K562 (cell line): Measurements from ENCODE around the gene CREB3L1. TPM values are rescaled to one million over a fixed set of nuclear protein-coding genes. Genes with fewer than 3 reads are reported as not detected.

ENCODE experiments used
- C11orf30 ChIP-seq: fragments of 450-650 bp; IDR thresholded peaks from 2 replicates; pipeline ENCODE4 v1.6.1; 2016; ENCODE audit warnings: low read depth, mild to moderate bottlenecking
- CBX2 ChIP-seq: fragments of 200-600 bp; sonication (generic); IDR thresholded peaks from one replicate; pipeline ENCODE4 v1.6.1; 2012; ENCODE audit warnings: mild to moderate bottlenecking, low read length, inconsistent platforms; ENCODE audit not compliant: insufficient read depth, poor library complexity, severe bottlenecking
- MCM3 ChIP-seq: fragments of 450-650 bp; IDR thresholded peaks from 2 replicates; pipeline ENCODE4 v1.6.1; 2016
- NFXL1 ChIP-seq: fragments of 450-650 bp; formaldehyde crosslinking; IDR thresholded peaks from 2 replicates; pipeline ENCODE4 v1.4.0; 2021; ENCODE audit warnings: mild to moderate bottlenecking
- NR3C1 ChIP-seq: sonication (generic); formaldehyde crosslinking; IDR thresholded peaks from 2 replicates; pipeline ENCODE4 v1.8.1; 2022; ENCODE audit warnings: missing genetic modification reagents
- PCBP1 ChIP-seq: fragments of 200-400 bp; formaldehyde crosslinking; IDR thresholded peaks from 2 replicates; pipeline ENCODE4 v1.6.1; 2018; ENCODE audit warnings: mild to moderate bottlenecking, low read depth, low read length; ENCODE audit not compliant: poor library complexity, severe bottlenecking
- PHB ChIP-seq: fragments of 250-450 bp; sonication (Bioruptor Pico); IDR thresholded peaks from 2 replicates; pipeline ENCODE4 v1.5.0; 2021
- PTTG1 ChIP-seq: fragments of 450-650 bp; IDR thresholded peaks from 2 replicates; pipeline ENCODE4 v1.6.1; 2016; ENCODE audit warnings: low read depth, mild to moderate bottlenecking, missing genetic modification characterization, missing compliant biosample characterization
- RHOXF2B ChIP-seq: fragments of 250-450 bp; sonication (Bioruptor Pico); conservative IDR thresholded peaks from 2 replicates; pipeline ENCODE4 v1.5.1; 2021
- SIN3B ChIP-seq: fragments of 450-650 bp; IDR thresholded peaks from 2 replicates; pipeline ENCODE4 v1.6.1; 2017; ENCODE audit warnings: low read depth, mild to moderate bottlenecking, moderate library complexity
- SIRT6 ChIP-seq: IDR thresholded peaks from one replicate; pipeline ENCODE4 v1.6.1; 2012; ENCODE audit warnings: low read depth, mild to moderate bottlenecking, control low read depth, inconsistent platforms, low read length, moderate library complexity
- TEAD4 ChIP-seq, 2 experiments: sonication (generic) in 1 of 2; formaldehyde crosslinking in 1 of 2; IDR thresholded peaks; 2 replicates each; pipeline versions ENCODE4 v1.6.1 to v1.8.0; 2012 to 2022; ENCODE audit warnings: borderline replicate concordance in 1 of 2, inconsistent platforms in 1 of 2, low read length in 1 of 2, mild to moderate bottlenecking in 1 of 2, missing genetic modification reagents in 1 of 2
- WHSC1 ChIP-seq: IDR thresholded peaks from one replicate; pipeline ENCODE4 v1.6.1; 2012; ENCODE audit warnings: low read length, control low read depth, inconsistent platforms
- ZNF282 ChIP-seq: sonication (generic); formaldehyde crosslinking; IDR thresholded peaks from 2 replicates; pipeline ENCODE4 v1.8.1; 2023; ENCODE audit warnings: missing genetic modification reagents
- ZNF347 ChIP-seq: fragments of 450-650 bp; formaldehyde crosslinking; IDR thresholded peaks from 2 replicates; pipeline ENCODE4 v1.4.0; 2020; ENCODE audit warnings: low read depth, mild to moderate bottlenecking, moderate library complexity
- polyA plus RNA-seq, 8 experiments: library from polyadenylated mRNA; depleted of rRNA in 4 of 8; stranded (reverse) in 5 of 8; unstranded in 3 of 8; fragments of >200 nt; fragmentation: Nextera tagmentation in 2 of 8; fragmentation: Illumina TruSeq in 1 of 8; extraction: Ambion mirVana in 2 of 8; extraction: Trizol in 1 of 8; gene quantifications; 2 replicates each; pipeline versions ENCODE4 v1.2.1 to v1.2.3, GENCODE V29; 2011 to 2014; ENCODE audit warnings: inconsistent platforms in 1 of 8, missing spikeins in 1 of 8
- total RNA-seq, 7 experiments: library from RNA; depleted of rRNA in 6 of 7; stranded (reverse); fragments of >200 nt in 6 of 7; fragmentation: Illumina TruSeq in 2 of 7; extraction: Trizol in 2 of 7; gene quantifications; 2 replicates each; pipeline versions ENCODE4 v1.2.1 to v1.2.3, GENCODE V29; 2011 to 2021; ENCODE audit warnings: low replicate concordance in 1 of 7
- TF ChIP-seq, protein P1 (sequence below): fragments of 450-650 bp; IDR thresholded peaks from 2 replicates; pipeline ENCODE4 v1.7.0; 2016; ENCODE audit warnings: borderline replicate concordance
- TF ChIP-seq, protein P2 (sequence below): sonication (generic); formaldehyde crosslinking; IDR thresholded peaks from 2 replicates; pipeline ENCODE4 v1.8.0; 2023; ENCODE audit warnings: mild to moderate bottlenecking, missing genetic modification reagents
- TF ChIP-seq, protein P3 (sequence below): fragments of 450-650 bp; formaldehyde crosslinking; IDR thresholded peaks from 2 replicates; pipeline ENCODE4 v1.4.0; 2022; ENCODE audit warnings: missing genetic modification characterization
- TF ChIP-seq, protein P4 (sequence below): fragments of 250-450 bp; sonication (Bioruptor Pico); IDR thresholded peaks from 2 replicates; pipeline ENCODE4 v1.5.0; 2021
- TF ChIP-seq, protein P5 (sequence below): sonication (generic); formaldehyde crosslinking; IDR thresholded peaks from 2 replicates; pipeline ENCODE4 v1.9.0; 2022; ENCODE audit warnings: mild to moderate bottlenecking, missing genetic modification reagents

The CREB3L1 gene
- total and polyA plus RNA-seq, 9 of the 15 experiments (the other 6 are each of a cell fraction or from before 2014, with no cell fraction given), result 1.2 to 27.6 (median 3.7) TPM

DNA sequence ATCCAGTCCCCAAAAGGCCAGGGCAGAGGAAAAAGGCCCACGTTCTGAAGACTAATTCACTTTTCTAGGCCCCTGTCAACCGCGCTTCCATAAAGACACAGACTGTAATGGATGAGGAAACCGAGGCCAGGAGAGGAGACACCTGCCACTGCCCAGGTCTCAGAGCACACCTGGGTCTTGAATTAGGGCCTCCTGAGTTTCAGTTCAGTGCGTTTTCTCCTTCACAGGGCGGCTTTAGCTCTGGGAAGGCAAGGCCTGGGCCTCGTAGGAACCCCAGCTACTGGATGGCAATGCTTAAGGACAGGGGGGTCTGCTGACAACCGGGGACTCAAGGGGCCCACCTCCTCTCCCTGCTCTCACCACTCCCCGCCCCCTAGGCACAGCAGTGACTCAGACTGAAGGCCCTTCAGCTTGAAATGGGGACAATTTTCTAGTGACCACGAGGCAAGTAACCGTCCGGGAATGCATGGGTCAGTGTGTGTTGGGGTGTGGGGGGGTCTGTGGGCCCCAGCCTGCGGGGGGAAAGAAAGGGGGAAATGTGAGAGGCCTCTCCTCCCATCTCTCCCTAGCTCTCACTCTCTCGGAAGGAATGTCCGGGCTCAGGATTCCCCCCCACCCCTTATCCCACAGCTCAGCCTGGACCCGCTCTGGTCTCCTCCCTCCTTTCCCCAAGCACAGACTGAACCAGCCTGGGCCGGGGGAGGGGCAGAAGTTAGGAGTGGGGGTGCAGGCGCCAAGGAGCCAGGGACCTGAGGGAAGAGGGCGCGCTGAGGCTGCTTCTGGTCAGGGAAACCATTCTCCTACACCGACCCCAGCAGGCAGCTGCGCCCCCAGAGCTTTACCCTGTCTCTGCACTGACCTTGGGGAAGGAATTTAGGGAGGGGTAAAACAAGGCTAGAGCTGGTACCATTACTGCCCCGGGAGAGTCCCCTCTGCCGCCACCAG is 17.2 kb downstream of the CREB3L1 start (continued):
- TF ChIP-seq, protein P1, sequence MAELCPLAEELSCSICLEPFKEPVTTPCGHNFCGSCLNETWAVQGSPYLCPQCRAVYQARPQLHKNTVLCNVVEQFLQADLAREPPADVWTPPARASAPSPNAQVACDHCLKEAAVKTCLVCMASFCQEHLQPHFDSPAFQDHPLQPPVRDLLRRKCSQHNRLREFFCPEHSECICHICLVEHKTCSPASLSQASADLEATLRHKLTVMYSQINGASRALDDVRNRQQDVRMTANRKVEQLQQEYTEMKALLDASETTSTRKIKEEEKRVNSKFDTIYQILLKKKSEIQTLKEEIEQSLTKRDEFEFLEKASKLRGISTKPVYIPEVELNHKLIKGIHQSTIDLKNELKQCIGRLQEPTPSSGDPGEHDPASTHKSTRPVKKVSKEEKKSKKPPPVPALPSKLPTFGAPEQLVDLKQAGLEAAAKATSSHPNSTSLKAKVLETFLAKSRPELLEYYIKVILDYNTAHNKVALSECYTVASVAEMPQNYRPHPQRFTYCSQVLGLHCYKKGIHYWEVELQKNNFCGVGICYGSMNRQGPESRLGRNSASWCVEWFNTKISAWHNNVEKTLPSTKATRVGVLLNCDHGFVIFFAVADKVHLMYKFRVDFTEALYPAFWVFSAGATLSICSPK, result no peak
- TF ChIP-seq WHSC1 (no peak), PCBP1 (no peak), NR3C1 (CRISPR knock-in tag) (no peak), NFXL1 (CRISPR knock-in tag) (no peak), SIN3B (no peak), CBX2 (no peak), TEAD4 (IDR thresholded peaks at IDR 0.05; ENCODE audit: low read length) (no peak), TEAD4 (CRISPR knock-in tag; IDR thresholded peaks at IDR 0.05; ENCODE audit: borderline replicate concordance) (no peak), PHB (CRISPR knock-in tag) (0 out of 2 replicates have a peak, but pooled peaks have one; percentile 51), RHOXF2B (CRISPR knock-in tag) (no peak), SIRT6 (no peak), MCM3 (no peak), ZNF282 (0 out of 2 replicates have a peak, but pooled peaks have one; percentile 26), PTTG1 (tag) (no peak), C11orf30 (no peak), ZNF347 (CRISPR knock-in tag) (no peak)
- TF ChIP-seq, protein P2, sequence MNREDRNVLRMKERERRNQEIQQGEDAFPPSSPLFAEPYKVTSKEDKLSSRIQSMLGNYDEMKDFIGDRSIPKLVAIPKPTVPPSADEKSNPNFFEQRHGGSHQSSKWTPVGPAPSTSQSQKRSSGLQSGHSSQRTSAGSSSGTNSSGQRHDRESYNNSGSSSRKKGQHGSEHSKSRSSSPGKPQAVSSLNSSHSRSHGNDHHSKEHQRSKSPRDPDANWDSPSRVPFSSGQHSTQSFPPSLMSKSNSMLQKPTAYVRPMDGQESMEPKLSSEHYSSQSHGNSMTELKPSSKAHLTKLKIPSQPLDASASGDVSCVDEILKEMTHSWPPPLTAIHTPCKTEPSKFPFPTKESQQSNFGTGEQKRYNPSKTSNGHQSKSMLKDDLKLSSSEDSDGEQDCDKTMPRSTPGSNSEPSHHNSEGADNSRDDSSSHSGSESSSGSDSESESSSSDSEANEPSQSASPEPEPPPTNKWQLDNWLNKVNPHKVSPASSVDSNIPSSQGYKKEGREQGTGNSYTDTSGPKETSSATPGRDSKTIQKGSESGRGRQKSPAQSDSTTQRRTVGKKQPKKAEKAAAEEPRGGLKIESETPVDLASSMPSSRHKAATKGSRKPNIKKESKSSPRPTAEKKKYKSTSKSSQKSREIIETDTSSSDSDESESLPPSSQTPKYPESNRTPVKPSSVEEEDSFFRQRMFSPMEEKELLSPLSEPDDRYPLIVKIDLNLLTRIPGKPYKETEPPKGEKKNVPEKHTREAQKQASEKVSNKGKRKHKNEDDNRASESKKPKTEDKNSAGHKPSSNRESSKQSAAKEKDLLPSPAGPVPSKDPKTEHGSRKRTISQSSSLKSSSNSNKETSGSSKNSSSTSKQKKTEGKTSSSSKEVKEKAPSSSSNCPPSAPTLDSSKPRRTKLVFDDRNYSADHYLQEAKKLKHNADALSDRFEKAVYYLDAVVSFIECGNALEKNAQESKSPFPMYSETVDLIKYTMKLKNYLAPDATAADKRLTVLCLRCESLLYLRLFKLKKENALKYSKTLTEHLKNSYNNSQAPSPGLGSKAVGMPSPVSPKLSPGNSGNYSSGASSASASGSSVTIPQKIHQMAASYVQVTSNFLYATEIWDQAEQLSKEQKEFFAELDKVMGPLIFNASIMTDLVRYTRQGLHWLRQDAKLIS, result no peak
- TF ChIP-seq, protein P3, sequence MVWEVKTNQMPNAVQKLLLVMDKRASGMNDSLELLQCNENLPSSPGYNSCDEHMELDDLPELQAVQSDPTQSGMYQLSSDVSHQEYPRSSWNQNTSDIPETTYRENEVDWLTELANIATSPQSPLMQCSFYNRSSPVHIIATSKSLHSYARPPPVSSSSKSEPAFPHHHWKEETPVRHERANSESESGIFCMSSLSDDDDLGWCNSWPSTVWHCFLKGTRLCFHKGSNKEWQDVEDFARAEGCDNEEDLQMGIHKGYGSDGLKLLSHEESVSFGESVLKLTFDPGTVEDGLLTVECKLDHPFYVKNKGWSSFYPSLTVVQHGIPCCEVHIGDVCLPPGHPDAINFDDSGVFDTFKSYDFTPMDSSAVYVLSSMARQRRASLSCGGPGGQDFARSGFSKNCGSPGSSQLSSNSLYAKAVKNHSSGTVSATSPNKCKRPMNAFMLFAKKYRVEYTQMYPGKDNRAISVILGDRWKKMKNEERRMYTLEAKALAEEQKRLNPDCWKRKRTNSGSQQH (CRISPR knock-in tag), result no peak
- TF ChIP-seq, protein P4, sequence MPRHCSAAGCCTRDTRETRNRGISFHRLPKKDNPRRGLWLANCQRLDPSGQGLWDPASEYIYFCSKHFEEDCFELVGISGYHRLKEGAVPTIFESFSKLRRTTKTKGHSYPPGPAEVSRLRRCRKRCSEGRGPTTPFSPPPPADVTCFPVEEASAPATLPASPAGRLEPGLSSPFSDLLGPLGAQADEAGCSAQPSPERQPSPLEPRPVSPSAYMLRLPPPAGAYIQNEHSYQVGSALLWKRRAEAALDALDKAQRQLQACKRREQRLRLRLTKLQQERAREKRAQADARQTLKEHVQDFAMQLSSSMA (CRISPR knock-in tag), result no peak
- TF ChIP-seq, protein P5, sequence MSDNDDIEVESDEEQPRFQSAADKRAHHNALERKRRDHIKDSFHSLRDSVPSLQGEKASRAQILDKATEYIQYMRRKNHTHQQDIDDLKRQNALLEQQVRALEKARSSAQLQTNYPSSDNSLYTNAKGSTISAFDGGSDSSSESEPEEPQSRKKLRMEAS (CRISPR knock-in tag), result peak; percentile 65
